Heart left ventricle (tissue), 13 donors: ENCODE measurements around the gene ALKBH6.

Source experiments
- POLR2A ChIP-seq, 2 donors: fragments of 450-650 bp; IDR thresholded peaks; one replicate each; pipeline ENCODE4 v1.6.1; 2017; ENCODE audit warnings: antibody characterized with exemption in 2 of 2, mild to moderate bottlenecking in 2 of 2, moderate library complexity in 2 of 2
- TF ChIP-seq, protein P1 (sequence below), 12 donors: fragments of 200-600 bp; sonication (generic) in 4 of 12; IDR thresholded peaks; one replicate each; pipeline versions ENCODE4 v1.5.0 to v1.8.0; 2018 to 2022; ENCODE audit warnings: antibody characterized with exemption in 12 of 12, mild to moderate bottlenecking in 5 of 12
- donor health status: ischemic (EF 13 %, LVEDD 7.1; RV severe dilation, severe dysfunction).
- donor health status: DM: no; HTN: yes; CAD: no.
- donor health status: DM: no; HTN: no; CAD: no.
- donor health status: ischemic (EF 25% LVEDD 6.9; RV normal size, moderate dysfunction).
- donor health status: ischemic (EF 25% LVEDD 5.7; RV mildly dilated, moderate dysfunction).
- donor health status: ischemic (EF 35%, LVEDD 5.7; RV mildly dilated, moderate dysfunction).
- donor health status: nonischemic (EF 11% LVEDD 7.7; RV severe dilation, severe dysfunction).
- donor health status: DM: yes; HTN: yes; CAD: no.
- donor health status: PGD.
- donor health status: ischemic (EF 29% LVEDD 5.4; RV normal size, mild dysfunction).
- donor health status: nonischemic (EF 23%, LVEDD 6.1; RV moderate dilation, normal function).

DNA sequence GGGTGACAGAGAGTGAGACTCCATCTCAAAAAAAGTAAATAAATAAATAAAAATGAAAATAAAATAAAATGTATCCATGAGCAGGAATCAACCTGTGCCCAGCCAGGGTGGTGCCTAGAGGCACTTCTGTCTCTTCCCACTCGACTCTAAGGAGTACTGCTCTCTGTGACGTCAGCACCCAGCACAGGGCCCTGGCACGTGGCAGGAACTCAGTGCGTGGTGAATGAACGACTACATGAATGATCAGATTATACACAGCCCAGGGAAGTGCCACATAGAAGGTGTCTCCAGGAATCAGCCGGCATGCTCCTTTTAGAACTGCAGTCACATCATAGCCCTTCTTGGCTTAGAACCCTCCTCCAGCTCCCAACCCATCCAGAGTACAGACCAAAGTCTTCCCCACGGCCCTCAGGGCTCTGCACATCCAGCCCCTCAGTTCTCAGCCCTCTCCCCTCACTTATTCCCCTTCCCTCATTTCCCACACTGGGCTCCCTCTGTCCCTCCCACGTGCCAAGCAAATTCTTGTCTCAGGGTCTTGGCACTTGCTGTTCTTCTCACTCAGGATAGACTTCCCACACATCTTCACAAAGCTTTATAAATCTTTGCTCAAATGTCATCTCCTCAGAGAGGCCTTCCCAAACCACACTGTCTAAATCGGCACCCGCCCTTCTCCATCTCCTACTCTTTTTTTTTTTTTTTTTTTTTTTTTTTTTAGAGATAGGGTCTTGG, 14.5 kb upstream of the ALKBH6 start:
- TF ChIP-seq POLR2A (IDR thresholded peaks at IDR 0.05): no peak
- TF ChIP-seq, protein P1, sequence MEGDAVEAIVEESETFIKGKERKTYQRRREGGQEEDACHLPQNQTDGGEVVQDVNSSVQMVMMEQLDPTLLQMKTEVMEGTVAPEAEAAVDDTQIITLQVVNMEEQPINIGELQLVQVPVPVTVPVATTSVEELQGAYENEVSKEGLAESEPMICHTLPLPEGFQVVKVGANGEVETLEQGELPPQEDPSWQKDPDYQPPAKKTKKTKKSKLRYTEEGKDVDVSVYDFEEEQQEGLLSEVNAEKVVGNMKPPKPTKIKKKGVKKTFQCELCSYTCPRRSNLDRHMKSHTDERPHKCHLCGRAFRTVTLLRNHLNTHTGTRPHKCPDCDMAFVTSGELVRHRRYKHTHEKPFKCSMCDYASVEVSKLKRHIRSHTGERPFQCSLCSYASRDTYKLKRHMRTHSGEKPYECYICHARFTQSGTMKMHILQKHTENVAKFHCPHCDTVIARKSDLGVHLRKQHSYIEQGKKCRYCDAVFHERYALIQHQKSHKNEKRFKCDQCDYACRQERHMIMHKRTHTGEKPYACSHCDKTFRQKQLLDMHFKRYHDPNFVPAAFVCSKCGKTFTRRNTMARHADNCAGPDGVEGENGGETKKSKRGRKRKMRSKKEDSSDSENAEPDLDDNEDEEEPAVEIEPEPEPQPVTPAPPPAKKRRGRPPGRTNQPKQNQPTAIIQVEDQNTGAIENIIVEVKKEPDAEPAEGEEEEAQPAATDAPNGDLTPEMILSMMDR (IDR thresholded peaks at IDR 0.05): no peak
